Measurements from ENCODE around the gene PPM1L.
A peak's percentile ranks its signal among the peaks of the same experiment; 100 is the strongest.
"Not testable (repeated sequence)": the region's sequence is repeated elsewhere in the genome, so short reads cannot be mapped to it uniquely, and the experiment has no call there.

The PPM1L gene

GRCh38 chr3:160973067-160973809 is 217.2 kb downstream of the PPM1L start:
- TF ChIP-seq CTCF (IDR thresholded peaks at IDR 0.05; ENCODE audit: extremely low read depth, missing control alignments), result no peak
- no peak for DNase-seq (ENCODE audit: low spot score)

- no peak for TF ChIP-seq CTCF (IDR thresholded peaks at IDR 0.05; ENCODE audit: extremely low read depth, missing control alignments)
- DNase-seq (ENCODE audit: low spot score), result no peak
These were observed 221.7 kb downstream of the PPM1L start for GRCh38 chr3:160977773-160978172.

GRCh38 chr3:160980740-160981139 is 224.7 kb downstream of the PPM1L start:
- peak; percentile 16 for DNase-seq (ENCODE audit: low spot score)
- TF ChIP-seq CTCF (IDR thresholded peaks at IDR 0.05; ENCODE audit: extremely low read depth, missing control alignments), result no peak

GRCh38 chr3:160981217-160981938 is 225.3 kb downstream of the PPM1L start:
- DNase-seq (ENCODE audit: low spot score), result peak; percentile 11
- no peak for TF ChIP-seq CTCF (IDR thresholded peaks at IDR 0.05; ENCODE audit: extremely low read depth, missing control alignments)

- no peak for TF ChIP-seq CTCF (IDR thresholded peaks at IDR 0.05; ENCODE audit: extremely low read depth, missing control alignments)
- DNase-seq (ENCODE audit: low spot score), result peak; percentile 4
These were observed 226.5 kb downstream of the PPM1L start for GRCh38 chr3:160982491-160982890.

- DNase-seq (ENCODE audit: low spot score), result not testable (repeated sequence)
These were observed 227.9 kb downstream of the PPM1L start for GRCh38 chr3:160983900-160984299.

- no peak for DNase-seq (ENCODE audit: low spot score)
- no peak for TF ChIP-seq CTCF (IDR thresholded peaks at IDR 0.05; ENCODE audit: extremely low read depth, missing control alignments)
These were observed 230.0 kb downstream of the PPM1L start for GRCh38 chr3:160986069-160986468.
